KOPT-K1 (cell line): ENCODE data around the gene CCL1.

Source experiments
- H3K27ac ChIP-seq: fragments of 200-600 bp; sonication (generic); 2 replicates; pipeline ENCODE4 v1.5.1; 2016; ENCODE audit warnings: antibody characterized with exemption, mild to moderate bottlenecking, low read depth, low read length; ENCODE audit not compliant: poor library complexity, severe bottlenecking
- H3K36me3 ChIP-seq: fragments of 200-600 bp; sonication (generic); 2 replicates; pipeline ENCODE4 v1.5.1; 2017; ENCODE audit warnings: antibody characterized with exemption, mild to moderate bottlenecking, low read length, moderate library complexity; ENCODE audit not compliant: insufficient read depth
- H3K9me3 ChIP-seq: fragments of 200-600 bp; sonication (generic); 2 replicates; pipeline ENCODE4 v1.5.1; 2017; ENCODE audit warnings: antibody characterized with exemption, low read length, mild to moderate bottlenecking; ENCODE audit not compliant: insufficient read depth, poor library complexity, severe bottlenecking

The CCL1 gene

DNA sequence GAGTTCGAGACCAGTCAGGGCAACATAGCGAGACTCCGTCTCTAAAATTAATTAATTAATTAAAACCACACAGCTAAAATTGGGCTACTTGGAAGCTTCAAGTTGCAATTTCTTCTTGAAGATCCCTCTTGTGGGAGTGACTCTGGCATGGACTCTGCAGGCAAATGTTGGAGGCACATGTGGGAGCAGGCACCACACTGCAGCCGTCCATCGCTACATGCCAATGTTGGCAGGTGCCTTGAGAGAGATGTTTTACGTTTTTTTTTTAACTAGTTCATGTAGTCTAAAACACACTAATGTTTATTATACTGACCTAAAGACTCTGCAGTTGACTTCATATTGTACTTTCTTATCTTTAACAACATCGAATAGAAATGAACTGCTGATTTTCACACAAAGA, 51.7 kb downstream of the CCL1 start:
- H3K36me3 ChIP-seq = no peaks in the 10 kb centered on the region
- no peak overlapping the region for H3K27ac ChIP-seq
- H3K9me3 ChIP-seq = no peaks in the 10 kb centered on the region
